Measurements from ENCODE around the gene ZYG11A.

- TF ChIP-seq REST (IDR thresholded peaks at IDR 0.05; ENCODE audit: insufficient read depth in 1 of 2, low read depth in 2 of 2, low read length in 1 of 2) (no peak), CTCF (IDR thresholded peaks at IDR 0.05) (no peak)
Observed at GRCh38 chr1:52795464-52795863, 47.1 kb upstream of the ZYG11A start.

Data from Panc1 (cell line).